ENCODE measurements around the gene ZRANB1.

DNA sequence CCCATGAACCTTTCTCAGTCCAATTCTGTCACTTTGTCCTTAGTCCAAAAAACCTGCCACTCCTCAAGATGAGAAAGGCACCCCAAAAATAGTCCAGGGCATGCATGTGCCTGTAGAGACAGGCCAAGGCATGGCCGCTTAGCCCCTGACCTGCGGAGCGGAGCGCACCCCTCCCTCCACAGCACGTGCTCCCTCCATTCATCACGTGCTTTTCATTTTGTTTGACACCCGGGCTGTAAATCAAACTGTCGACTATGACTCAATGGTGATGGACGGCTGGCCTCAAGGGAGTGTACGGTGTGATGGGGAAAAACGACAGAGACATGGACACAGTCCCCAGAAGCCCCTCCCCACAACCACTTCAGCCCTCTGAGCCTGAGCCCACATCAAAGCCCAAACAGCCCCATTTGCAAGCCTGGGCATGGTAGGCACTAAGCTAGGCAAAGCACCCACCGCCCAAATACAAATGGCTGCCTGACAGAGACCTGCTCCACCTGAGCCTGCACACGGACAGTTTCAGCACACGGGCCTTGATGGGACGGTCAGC lies 90.6 kb downstream of the ZRANB1 start:
- TF ChIP-seq, protein P1, sequence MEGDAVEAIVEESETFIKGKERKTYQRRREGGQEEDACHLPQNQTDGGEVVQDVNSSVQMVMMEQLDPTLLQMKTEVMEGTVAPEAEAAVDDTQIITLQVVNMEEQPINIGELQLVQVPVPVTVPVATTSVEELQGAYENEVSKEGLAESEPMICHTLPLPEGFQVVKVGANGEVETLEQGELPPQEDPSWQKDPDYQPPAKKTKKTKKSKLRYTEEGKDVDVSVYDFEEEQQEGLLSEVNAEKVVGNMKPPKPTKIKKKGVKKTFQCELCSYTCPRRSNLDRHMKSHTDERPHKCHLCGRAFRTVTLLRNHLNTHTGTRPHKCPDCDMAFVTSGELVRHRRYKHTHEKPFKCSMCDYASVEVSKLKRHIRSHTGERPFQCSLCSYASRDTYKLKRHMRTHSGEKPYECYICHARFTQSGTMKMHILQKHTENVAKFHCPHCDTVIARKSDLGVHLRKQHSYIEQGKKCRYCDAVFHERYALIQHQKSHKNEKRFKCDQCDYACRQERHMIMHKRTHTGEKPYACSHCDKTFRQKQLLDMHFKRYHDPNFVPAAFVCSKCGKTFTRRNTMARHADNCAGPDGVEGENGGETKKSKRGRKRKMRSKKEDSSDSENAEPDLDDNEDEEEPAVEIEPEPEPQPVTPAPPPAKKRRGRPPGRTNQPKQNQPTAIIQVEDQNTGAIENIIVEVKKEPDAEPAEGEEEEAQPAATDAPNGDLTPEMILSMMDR (IDR thresholded peaks at IDR 0.05; ENCODE audit: low read depth, low read length): no peak
- TF ChIP-seq MYC (IDR thresholded peaks at IDR 0.05; ENCODE audit: low read depth, low read length) (no peak), MAX (IDR thresholded peaks at IDR 0.05; ENCODE audit: low read depth, low read length) (no peak)

Data from NB4 (cell line).